HepG2 (cell line): ENCODE measurements around the gene DNAJC7. TPM values are rescaled to one million over a fixed set of nuclear protein-coding genes. Genes with fewer than 3 reads are reported as not detected.

Experiments
- AKAP8 ChIP-seq: sonication (generic); formaldehyde crosslinking; IDR thresholded peaks from 2 replicates; pipeline ENCODE4 v1.5.1; 2020; ENCODE audit warnings: mild to moderate bottlenecking, missing genetic modification reagents
- FOXP1 ChIP-seq, 2 experiments: fragments of 450-650 bp in 1 of 2; IDR thresholded peaks; 2 replicates each; pipeline ENCODE4 v1.6.1; 2017 to 2018; ENCODE audit warnings: antibody characterized with exemption in 1 of 2
- IKZF1 ChIP-seq: fragments of 450-650 bp; IDR thresholded peaks from 2 replicates; pipeline ENCODE4 v1.7.1; 2016
- KDM3A ChIP-seq: IDR thresholded peaks from 2 replicates; pipeline ENCODE4 v1.6.1; 2018; ENCODE audit warnings: low read depth, missing compliant biosample characterization
- LCORL ChIP-seq, 2 experiments: fragments of 450-650 bp in 1 of 2; sonication (generic) in 1 of 2; formaldehyde crosslinking in 1 of 2; IDR thresholded peaks; 2 replicates each; pipeline versions ENCODE4 v1.5.0 to v1.6.1; 2017 to 2020; ENCODE audit warnings: antibody characterized with exemption in 1 of 2, missing genetic modification reagents in 1 of 2
- MAZ ChIP-seq, 2 experiments: sonication (generic) in 1 of 2; formaldehyde crosslinking in 1 of 2; IDR thresholded peaks; 2 replicates each; pipeline versions ENCODE4 v1.5.0 to v1.6.1; 2012 to 2020; ENCODE audit warnings: low read depth in 2 of 2, mild to moderate bottlenecking in 2 of 2, borderline replicate concordance in 1 of 2, improper control_type of control experiment in 1 of 2, low read length in 1 of 2, missing genetic modification reagents in 1 of 2, moderate library complexity in 1 of 2
- MXD4 ChIP-seq: IDR thresholded peaks from 2 replicates; pipeline ENCODE4 v1.6.1; 2016; ENCODE audit warnings: mild to moderate bottlenecking, missing biosample characterization, missing genetic modification reagents
- MYNN ChIP-seq: sonication (generic); formaldehyde crosslinking; IDR thresholded peaks from 2 replicates; pipeline ENCODE4 v1.4.0; 2020; ENCODE audit warnings: mild to moderate bottlenecking, low read depth, missing genetic modification reagents
- PHF20 ChIP-seq: sonication (generic); formaldehyde crosslinking; IDR thresholded peaks from 2 replicates; pipeline ENCODE4 v1.5.0; 2020; ENCODE audit warnings: mild to moderate bottlenecking, missing genetic modification reagents
- TAF1 ChIP-seq: sonication (generic); formaldehyde crosslinking; IDR thresholded peaks from 2 replicates; pipeline ENCODE4 v1.4.0; 2020; ENCODE audit warnings: missing genetic modification reagents
- TSC22D2 ChIP-seq: sonication (generic); formaldehyde crosslinking; IDR thresholded peaks from 2 replicates; pipeline ENCODE4 v1.5.1; 2020; ENCODE audit warnings: missing genetic modification reagents, mild to moderate bottlenecking, borderline replicate concordance
- ZKSCAN5 ChIP-seq: sonication (generic); formaldehyde crosslinking; IDR thresholded peaks from 2 replicates; pipeline ENCODE4 v1.5.1; 2020; ENCODE audit warnings: mild to moderate bottlenecking, missing genetic modification reagents
- ZNF543 ChIP-seq: sonication (generic); formaldehyde crosslinking; IDR thresholded peaks from 2 replicates; pipeline ENCODE4 v1.4.0; 2020; ENCODE audit warnings: mild to moderate bottlenecking, missing genetic modification reagents
- ZNF619 ChIP-seq: sonication (generic); formaldehyde crosslinking; IDR thresholded peaks from 2 replicates; pipeline ENCODE4 v1.4.0; 2020; ENCODE audit warnings: mild to moderate bottlenecking, missing genetic modification reagents
- ZNF678 ChIP-seq: sonication (generic); formaldehyde crosslinking; IDR thresholded peaks from 2 replicates; pipeline ENCODE4 v1.4.0; 2020; ENCODE audit warnings: mild to moderate bottlenecking, missing genetic modification reagents
- ZNF749 ChIP-seq: sonication (generic); formaldehyde crosslinking; IDR thresholded peaks from 2 replicates; pipeline ENCODE4 v1.8.0; 2022; ENCODE audit warnings: mild to moderate bottlenecking, missing genetic modification reagents, moderate library complexity, borderline replicate concordance
- polyA plus RNA-seq, 8 experiments: library from polyadenylated mRNA; depleted of rRNA in 3 of 8; stranded (reverse) in 7 of 8; unstranded in 1 of 8; fragments of >200 nt; fragmentation: Illumina TruSeq in 4 of 8; extraction: Trizol in 4 of 8; gene quantifications; 2 replicates each; pipeline versions ENCODE4 v1.2.1 to v1.2.3, GENCODE V29; 2011 to 2016; ENCODE audit warnings: low read depth in 4 of 8, missing spikeins in 1 of 8, mixed read lengths in 1 of 8; ENCODE audit not compliant: insufficient read depth in 1 of 8
- total RNA-seq, 5 experiments: library from RNA; depleted of rRNA; stranded (reverse); fragments of >200 nt; fragmentation: Illumina TruSeq; extraction: Trizol; gene quantifications; 2 replicates each; pipeline ENCODE4 v1.2.3, GENCODE V29; 2016; ENCODE audit warnings: low read depth in 1 of 5
- TF ChIP-seq, protein P1 (sequence below): sonication (generic); formaldehyde crosslinking; IDR thresholded peaks from 2 replicates; pipeline ENCODE4 v1.4.0; 2020; ENCODE audit warnings: missing genetic modification reagents
- TF ChIP-seq, protein P2 (sequence below): sonication (generic); formaldehyde crosslinking; IDR thresholded peaks from 2 replicates; pipeline ENCODE4 v1.9.0; 2022; ENCODE audit warnings: low read depth, missing genetic modification reagents
- TF ChIP-seq, protein P3 (sequence below): sonication (generic); formaldehyde crosslinking; IDR thresholded peaks from 2 replicates; pipeline ENCODE4 v1.8.0; 2022; ENCODE audit warnings: mild to moderate bottlenecking, missing genetic modification reagents; ENCODE audit not compliant: insufficient replicate concordance
- TF ChIP-seq, protein P4 (sequence below): sonication (generic); formaldehyde crosslinking; IDR thresholded peaks from 2 replicates; pipeline ENCODE4 v1.4.0; 2020; ENCODE audit warnings: missing genetic modification reagents, mild to moderate bottlenecking, borderline replicate concordance

Gene DNAJC7
- total and polyA plus RNA-seq, 2 of the 13 experiments (the other 11 are each of a cell fraction or from before 2014, with no cell fraction given): 47.7 to 132 TPM

DNA sequence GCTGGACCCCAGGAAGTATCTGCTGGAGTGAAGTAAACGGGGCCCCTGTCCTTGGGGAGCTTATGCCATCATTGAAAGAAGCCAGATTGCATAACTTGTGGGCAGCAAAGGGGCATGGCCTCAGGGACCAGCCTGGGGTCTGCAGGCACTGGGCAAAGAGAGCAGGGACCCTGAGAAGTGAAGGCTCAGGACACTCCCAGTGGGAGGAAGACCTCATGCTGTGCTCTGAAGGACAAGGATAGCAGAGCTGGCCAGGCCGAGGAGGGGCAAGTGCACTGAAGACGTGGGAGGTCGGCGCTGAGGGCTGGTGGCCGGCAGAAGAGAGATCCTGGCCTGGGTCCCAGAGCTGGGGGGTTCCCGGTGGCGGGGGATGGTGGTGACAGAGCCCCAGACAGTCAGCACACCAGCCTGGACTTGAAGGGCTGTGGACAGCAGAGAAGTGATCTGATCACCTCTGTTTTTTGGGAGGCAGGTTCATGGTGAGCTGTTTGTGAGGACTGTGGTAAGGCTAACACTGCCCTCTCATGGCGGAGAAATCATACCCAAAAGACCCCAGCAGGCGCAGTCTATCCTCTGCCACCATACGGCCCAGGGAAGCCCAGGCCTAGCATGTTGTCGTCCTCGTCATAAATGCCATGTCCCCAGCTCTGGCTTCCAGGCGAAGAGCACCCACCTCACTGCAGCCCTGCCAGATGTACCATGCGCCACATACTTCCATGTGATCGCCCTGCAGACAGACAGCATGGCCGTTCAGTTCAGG lies 57.7 kb downstream of the DNAJC7 start (continued):
- TF ChIP-seq, protein P1, sequence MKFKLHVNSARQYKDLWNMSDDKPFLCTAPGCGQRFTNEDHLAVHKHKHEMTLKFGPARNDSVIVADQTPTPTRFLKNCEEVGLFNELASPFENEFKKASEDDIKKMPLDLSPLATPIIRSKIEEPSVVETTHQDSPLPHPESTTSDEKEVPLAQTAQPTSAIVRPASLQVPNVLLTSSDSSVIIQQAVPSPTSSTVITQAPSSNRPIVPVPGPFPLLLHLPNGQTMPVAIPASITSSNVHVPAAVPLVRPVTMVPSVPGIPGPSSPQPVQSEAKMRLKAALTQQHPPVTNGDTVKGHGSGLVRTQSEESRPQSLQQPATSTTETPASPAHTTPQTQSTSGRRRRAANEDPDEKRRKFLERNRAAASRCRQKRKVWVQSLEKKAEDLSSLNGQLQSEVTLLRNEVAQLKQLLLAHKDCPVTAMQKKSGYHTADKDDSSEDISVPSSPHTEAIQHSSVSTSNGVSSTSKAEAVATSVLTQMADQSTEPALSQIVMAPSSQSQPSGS: peak; percentile 43
- no peak for TF ChIP-seq TSC22D2
- peak; percentile 47; the same call in 1 of the 2 replicates for TF ChIP-seq TAF1 (CRISPR knock-in tag)
- TF ChIP-seq MYNN (CRISPR knock-in tag): peak; percentile 42; the same call in 1 of the 2 replicates
- TF ChIP-seq LCORL (IDR thresholded peaks at IDR 0.05): peak; percentile 47; the same call in 1 of the 2 replicates
- TF ChIP-seq LCORL (CRISPR knock-in tag; IDR thresholded peaks at IDR 0.05): peak; percentile 97
- TF ChIP-seq KDM3A (CRISPR knock-in tag): 0 out of 2 replicates have a peak, but pooled peaks have one; percentile 28
- TF ChIP-seq, protein P2, sequence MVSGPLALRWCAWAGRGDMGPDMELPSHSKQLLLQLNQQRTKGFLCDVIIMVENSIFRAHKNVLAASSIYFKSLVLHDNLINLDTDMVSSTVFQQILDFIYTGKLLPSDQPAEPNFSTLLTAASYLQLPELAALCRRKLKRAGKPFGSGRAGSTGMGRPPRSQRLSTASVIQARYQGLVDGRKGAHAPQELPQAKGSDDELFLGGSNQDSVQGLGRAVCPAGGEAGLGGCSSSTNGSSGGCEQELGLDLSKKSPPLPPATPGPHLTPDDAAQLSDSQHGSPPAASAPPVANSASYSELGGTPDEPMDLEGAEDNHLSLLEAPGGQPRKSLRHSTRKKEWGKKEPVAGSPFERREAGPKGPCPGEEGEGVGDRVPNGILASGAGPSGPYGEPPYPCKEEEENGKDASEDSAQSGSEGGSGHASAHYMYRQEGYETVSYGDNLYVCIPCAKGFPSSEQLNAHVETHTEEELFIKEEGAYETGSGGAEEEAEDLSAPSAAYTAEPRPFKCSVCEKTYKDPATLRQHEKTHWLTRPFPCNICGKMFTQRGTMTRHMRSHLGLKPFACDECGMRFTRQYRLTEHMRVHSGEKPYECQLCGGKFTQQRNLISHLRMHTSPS (CRISPR knock-in tag): peak; percentile 85
- 0 out of 2 replicates have a peak, but pooled peaks have one; percentile 70 for TF ChIP-seq AKAP8
- TF ChIP-seq, protein P3, sequence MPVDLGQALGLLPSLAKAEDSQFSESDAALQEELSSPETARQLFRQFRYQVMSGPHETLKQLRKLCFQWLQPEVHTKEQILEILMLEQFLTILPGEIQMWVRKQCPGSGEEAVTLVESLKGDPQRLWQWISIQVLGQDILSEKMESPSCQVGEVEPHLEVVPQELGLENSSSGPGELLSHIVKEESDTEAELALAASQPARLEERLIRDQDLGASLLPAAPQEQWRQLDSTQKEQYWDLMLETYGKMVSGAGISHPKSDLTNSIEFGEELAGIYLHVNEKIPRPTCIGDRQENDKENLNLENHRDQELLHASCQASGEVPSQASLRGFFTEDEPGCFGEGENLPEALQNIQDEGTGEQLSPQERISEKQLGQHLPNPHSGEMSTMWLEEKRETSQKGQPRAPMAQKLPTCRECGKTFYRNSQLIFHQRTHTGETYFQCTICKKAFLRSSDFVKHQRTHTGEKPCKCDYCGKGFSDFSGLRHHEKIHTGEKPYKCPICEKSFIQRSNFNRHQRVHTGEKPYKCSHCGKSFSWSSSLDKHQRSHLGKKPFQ: peak; percentile 89
- TF ChIP-seq ZNF749 (CRISPR knock-in tag): peak; percentile 56; the same call in 1 of the 2 replicates
- peak; percentile 36; the same call in 1 of the 2 replicates for TF ChIP-seq ZKSCAN5
- no peak for TF ChIP-seq MAZ (IDR thresholded peaks at IDR 0.05; ENCODE audit: borderline replicate concordance, low read depth, low read length)
- TF ChIP-seq MAZ (CRISPR knock-in tag; IDR thresholded peaks at IDR 0.05; ENCODE audit: low read depth): peak; percentile 78; the same call in 1 of the 2 replicates
- TF ChIP-seq ZNF543 (CRISPR knock-in tag): 0 out of 2 replicates have a peak, but pooled peaks have one; percentile 12
- TF ChIP-seq, protein P4, sequence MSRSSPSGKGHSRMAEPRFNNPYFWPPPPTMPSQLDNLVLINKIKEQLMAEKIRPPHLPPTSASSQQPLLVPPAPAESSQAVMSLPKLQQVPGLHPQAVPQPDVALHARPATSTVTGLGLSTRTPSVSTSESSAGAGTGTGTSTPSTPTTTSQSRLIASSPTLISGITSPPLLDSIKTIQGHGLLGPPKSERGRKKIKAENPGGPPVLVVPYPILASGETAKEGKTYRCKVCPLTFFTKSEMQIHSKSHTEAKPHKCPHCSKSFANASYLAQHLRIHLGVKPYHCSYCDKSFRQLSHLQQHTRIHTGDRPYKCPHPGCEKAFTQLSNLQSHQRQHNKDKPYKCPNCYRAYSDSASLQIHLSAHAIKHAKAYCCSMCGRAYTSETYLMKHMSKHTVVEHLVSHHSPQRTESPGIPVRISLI (CRISPR knock-in tag): peak; percentile 68; the same call in 1 of the 2 replicates
- no peak for TF ChIP-seq IKZF1
- peak; percentile 29; the same call in 1 of the 2 replicates for TF ChIP-seq PHF20 (CRISPR knock-in tag)
- peak; percentile 59; the same call in 1 of the 2 replicates for TF ChIP-seq MXD4 (CRISPR knock-in tag)
- no peak for TF ChIP-seq FOXP1 (IDR thresholded peaks at IDR 0.05)
- peak; percentile 19; the same call in 1 of the 2 replicates for TF ChIP-seq FOXP1 (CRISPR knock-in tag; IDR thresholded peaks at IDR 0.05)
- peak; percentile 48 for TF ChIP-seq ZNF619 (CRISPR knock-in tag)
- no peak for TF ChIP-seq ZNF678 (CRISPR knock-in tag)
